DMS79 (cell line): ENCODE data around the gene DCTN3.

Experiments used
- DNase-seq: peaks from one replicate; lab custom pipeline; 2025; lab: John Stamatoyannopoulos, UW

The DCTN3 gene

DNA sequence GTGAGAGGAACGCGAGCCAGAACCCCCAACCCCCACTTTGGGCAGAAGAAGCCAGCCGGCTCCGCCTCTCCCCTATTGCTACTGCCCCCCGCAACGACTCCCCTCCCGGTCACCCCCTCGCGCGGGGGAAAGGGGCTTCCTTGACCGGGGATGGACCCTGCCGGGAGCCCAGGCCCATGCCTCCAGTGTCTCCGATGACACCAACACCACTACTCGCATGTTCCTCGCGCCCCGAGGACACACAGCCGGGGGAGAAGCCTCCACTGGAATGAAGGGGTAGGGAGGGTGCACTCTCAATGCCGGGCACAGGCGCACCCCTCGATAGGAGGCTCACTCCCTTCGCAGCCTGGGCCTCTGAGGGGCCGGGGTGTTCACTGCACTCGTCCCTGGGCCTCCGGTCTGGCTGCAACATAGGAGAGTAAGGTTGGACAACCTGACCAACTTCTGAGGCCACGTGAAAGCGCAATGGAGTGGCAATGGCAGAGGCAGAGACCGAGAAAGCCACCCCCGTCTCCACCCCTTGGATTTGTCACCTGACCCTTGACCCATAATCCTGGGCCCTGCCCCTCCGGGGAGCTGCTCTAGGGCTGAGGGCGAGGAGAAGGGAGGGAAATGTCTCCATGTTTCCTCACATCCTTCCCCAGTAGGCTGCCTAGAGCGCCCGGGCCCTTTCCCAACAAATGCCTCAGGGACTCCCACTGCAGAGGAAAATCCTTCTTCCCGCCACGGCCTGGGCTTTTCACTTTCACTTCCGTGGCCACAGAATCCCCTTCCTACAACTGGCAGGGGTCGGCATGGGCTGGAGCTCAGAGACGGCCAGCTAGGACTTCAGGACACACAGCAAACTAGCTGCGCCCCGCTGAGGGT, 29.7 kb downstream of the DCTN3 start:
- no peak for DNase-seq

DNA sequence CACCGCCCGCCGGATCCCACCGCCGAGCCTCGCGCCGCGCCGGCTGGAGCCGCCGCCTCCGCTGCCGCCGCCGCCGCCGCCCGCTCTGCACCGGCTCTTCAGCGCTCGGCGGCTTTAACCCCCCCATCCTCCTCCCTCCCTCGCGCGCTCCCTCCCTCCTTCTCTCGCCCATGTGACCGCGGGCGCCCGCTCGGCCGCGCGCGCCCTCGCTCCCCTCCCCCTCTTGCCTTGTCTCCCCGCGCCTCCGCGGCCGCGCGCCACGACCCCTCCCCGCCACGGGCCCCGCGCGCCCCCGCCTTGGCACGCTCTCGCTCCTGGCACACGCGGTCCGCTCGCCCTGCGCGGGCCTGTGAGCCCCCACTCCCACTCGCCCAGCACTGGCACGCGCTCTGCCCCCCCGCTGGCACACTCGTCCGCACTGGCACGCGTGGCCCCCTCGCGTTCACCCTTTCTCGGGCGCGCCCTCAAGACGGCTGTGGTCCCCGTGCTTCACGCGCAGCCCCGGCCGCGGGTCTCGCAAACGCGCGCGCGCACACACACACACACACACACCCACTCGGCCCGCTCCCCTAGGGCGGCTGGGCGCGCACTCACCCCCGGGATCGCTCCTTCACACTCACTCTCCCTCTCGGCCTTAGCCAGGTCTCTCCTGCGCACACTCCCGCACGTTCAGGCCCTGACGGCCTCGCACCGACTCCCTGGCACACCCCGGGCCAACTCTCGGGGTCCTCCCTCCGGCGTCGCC, 30.5 kb downstream of the DCTN3 start, which contains the start of gene CNTFR:
CNTFR (minus strand) TSS at position 89 of the 745 bp plus-strand sequence. CDS start 20,743 bp downstream, outside the sequence.
- DNase-seq: no peak

DNA sequence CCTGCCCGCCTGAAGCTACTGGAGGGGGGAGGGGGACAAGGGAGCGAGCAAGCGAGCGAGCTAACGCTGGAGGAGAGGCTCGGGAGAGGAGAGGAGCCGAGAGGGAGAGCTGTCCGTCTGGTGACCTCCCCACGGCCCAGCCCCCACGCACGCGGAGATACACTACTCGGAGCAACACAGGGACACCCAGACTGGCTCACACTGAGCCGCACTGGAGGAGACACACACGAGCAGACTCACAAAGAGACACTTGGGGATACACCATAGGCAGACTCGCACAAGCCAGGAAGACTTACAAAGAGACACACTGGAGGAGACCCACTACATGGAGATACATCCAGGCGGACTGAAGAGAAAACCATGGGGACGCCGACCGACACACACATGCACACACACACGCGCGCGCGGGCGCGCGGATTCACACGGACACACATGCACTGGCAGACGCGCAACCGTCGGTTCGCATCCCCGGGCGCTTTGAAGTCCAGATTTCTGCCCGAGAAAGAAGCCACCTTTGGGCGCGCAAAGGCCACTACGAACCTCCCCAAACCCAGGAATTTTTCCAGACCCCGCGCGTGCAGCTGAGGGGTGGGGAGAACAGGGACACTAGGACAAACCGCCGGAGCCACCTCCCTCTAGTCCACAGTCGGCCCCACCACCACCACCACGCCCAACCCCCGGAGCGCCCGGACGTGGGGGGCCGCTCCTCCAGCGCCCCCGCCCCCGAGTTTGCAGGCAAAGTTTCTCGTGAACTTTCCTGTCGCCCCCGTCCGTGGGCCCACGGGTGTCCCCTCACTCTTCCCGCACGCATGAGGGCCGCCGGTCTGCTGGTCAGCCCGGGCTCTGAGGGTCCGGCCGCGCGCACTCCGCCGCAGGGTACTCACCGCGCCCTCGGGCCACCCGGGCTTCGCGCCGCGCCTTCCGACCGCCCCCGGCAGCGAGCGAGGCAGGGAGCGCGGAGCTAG, 31.3 kb downstream of the DCTN3 start:
- no peak for DNase-seq

DNA sequence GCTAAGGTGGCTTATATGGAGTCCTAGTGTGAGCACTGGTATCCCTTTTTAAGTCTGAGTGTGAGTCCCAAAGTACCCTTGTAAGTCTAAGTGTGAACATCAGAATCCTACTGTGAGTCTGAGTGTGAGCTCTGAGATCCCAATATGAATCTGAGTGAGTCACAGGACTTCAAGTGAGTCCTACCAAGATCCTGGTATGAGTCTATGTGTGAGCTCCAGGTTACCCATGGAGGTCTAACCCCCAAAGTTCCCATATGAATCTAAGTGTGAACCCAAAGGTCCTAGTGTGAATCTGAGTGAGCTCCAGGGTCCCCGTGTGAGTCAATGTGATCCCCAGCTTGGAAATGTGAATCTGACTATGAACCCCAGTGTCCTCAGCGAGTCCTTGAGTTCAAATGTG, 33.0 kb downstream of the DCTN3 start:
- DNase-seq: no peak

DNA sequence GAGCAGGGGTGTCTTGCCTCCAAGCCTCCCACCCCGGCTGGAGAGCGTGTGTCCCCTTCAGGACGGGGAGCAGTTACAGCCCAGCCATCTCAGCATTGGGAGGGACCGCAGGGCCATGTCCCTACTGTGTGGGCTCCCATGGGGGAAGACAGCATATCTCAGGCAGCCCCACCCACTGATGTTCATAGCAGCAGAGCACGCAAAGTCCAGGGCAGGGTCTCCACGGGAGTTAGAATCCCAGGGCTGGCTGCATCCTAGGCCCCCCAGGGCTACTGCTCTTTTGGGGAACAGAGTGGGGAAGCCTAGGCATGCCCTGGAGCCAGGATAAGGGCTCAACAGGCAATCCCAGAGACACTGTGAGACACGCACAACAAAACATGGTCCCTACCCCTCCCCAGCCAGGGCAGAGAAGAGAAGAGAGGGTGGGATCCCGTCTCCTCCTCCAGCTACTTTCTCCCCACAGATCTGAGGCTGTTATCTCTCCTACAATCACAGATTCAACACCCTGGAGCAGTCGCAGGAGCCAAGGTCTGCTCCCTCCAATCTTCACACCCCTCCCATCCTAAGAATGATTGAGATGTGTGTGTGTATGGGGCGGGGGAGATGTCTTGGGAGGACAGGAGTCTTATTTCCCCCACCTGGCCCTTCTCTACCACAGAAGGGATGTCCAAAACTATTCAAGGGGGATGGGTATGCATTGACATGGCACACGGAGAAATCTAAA, 34.2 kb downstream of the DCTN3 start:
- no peak for DNase-seq

DNA sequence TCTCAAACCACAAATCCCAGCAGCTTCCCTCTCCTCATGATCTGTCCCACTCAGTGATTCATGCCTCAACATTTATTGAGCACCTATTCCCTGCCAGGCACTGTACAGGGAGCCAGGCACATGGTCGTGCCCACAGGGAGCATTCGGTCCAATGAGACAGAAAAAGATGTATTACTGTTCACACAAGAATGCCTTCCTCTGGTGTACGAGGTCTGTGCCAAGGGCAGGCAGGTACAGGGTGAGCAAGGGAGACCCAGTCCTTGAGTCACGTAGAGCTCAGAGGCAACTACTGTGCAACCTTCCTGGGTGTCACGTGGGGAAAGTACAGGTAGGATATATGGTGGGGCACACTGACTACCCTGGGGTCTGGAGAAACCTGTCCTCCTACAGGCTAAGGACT, 35.3 kb downstream of the DCTN3 start:
- no peak for DNase-seq

DNA sequence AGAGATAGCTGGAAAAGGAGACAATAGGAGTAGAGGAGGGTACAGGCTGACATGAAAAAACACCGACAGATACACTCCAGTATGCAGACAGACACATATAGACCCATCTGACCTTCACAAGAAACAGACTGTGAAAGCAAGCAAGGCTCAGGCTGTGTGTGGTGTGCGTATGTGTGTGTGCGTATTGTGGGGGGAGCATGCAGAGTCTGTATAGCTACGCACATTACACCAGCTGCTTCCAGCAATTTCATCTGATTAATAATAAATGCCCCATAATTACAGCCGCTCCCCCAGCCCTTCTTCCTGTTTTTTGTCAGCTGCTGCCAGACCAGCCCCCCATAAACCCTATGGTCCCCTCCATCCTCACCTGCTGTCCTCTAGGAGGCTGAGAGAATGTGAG, 37.5 kb downstream of the DCTN3 start:
- no peak for DNase-seq

DNA sequence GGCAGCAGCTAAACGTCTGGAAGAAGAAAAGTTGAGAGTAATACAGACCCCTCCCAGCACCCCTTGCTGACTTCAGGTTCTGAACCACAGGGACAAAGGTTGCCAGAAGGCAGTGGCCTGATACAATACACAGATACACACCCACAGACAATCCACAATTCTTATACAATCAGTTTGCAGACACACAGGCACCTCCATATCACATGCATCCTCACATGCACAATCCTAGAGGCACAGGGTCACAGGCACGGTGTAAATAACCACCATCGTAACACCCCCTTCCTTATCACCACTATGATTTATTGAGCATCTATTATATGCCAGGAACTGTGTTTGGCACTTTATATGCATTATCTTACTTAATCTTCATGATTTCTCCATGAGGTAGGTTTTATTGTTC, 39.0 kb downstream of the DCTN3 start:
- DNase-seq: no peak

DNA sequence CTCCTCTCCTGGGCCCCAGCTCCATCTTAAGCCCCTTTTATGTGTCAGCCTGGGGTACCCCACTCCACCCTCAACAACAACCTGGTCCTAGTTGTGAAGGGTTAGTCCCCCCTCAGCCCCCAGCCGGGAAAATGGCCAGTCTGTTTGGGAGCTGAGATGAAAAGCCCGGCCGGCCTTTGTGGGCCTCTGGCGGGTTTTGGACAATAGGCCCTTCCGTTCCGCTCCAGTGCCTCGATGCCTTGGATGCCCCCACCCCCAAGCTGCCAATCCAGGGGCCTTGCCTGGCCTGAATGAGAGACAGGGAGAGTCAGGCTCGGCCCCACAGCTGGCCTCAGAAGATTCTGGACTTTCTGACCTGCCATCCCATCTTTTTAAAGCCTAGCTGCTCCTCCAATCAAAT, 39.9 kb downstream of the DCTN3 start:
- DNase-seq: no peak

DNA sequence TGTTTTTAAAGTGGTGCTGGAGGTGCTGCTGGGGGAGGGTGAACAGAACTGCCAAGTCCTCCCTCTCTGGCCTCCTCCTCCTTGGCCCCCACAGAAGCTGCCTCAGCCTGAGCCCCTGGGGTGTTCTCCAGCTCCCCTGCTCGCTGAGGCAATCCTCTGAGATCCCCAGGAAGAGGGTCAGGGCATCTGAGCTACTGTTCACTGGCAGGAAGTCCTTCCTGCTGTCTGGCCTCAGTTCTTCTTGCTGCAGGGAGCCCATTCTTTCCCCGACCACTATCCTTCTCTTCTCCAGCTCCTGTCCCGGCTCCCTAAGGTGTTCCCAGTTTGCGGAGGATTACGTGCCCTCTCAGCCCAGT, 40.5 kb downstream of the DCTN3 start:
- no peak for DNase-seq

DNA sequence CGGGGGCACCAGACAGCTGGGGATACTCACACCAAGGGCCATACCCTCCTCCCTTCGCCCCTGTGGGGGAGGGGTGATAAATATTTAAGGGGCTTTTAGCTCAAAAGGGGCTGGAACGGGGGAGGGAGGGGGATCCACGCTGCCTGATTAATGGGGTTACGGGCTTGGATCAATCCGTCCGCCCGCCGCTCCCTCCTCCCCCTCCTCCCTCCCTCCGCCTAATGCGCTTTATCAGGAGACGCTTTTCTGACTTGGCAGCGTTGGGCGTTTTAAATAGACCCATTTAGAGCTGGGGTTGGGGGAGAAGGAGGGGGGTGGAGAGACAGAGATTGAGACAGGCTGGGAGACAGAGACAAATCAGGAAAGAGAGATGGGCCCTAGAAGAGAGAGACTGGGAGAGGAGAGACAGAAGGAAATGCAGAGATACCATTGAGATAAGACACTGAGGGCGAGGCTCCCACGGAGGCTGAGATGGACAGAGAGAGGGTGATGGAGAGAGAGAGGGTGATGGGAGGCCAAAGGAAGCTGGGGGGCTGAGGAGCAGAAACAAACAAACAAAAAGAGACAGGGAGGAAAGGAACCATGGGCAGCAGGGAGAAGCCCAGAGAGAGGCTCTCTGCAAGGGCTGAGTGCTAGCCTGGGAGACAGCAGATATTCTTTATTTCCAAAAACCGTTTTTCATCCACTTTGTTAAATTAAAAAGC, 41.0 kb downstream of the DCTN3 start:
- no peak for DNase-seq

DNA sequence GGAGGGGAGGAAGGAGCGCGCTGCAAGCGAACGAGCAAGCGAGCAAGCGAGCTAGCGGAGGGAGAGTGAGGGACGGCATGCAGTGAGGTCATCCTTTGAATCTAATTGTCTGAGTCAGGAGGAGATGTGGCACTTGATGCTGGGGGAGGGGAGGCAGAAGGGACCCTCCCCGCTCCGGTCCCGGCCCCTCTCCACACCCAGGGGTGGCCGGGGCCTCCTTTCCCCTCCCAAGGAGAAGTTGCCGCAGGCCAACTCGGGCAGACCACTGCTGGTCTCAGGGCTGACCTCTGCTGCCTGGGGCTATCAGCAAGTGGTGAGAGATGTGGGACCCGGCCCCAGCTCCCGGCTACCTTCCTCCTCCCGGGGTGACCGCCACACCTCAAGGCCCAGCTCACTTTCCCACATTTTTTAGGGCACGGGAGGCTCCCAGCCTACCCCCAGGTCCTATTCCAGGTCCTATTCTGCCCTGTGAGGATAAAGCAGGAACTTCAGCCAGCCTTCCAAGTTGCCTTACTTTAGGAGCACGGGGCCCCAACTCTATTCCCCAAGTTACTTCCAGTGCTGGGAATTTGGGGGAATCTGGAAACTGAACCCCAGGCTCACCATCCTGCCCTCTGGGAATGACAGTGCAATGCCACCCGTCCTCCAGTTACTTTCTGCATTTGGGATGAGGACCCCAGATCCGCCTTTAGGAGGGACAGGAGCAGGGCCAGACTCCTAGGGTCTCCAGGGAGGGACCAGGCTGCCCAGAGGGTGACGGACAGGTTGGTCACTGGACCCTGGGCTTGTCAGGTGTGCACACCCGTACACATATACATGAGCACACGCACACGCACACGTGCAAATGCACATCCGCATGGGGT, 41.8 kb downstream of the DCTN3 start:
- DNase-seq: no peak

DNA sequence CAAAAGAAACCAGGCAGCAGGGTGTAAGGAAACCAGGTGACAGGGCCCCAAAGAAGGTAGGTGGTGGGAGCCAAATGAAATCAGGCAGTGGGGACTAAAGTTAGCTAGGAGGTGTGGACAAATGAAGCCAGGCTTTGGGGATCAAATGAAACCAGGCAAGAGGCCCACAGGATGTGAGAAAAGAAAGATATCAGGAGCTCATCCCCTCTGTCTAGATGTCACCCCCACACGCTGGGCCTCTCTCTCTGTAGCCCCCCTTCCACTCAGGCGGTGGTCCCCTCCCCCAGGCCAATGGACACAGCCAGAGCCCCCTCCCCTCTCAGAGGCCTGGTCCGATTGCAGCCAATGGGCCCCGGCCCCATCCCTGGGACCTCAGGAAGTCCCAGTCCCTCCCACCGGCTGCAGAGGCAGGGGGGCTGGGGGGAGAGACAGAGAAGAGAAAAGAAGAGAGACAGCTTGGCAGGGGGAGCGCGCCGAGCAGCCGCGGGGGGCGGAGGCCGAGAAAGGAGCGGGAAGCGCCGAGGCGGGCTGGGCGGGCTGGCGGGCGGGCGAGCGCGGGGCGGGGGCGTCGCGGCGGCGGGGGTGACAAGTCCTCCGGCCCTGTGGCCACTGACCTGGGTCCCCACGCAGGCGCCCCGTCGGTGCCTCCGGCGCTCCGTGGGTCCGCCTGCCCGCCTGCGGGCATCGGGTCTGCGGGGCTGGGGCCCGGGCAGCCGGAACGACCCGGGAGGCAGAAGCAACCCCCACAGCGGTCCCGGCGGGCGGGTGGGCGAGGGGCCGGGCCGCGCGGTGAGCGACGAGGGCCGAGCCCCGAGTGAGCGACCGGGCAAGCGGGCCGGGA, 42.7 kb downstream of the DCTN3 start:
- DNase-seq: no peak

DNA sequence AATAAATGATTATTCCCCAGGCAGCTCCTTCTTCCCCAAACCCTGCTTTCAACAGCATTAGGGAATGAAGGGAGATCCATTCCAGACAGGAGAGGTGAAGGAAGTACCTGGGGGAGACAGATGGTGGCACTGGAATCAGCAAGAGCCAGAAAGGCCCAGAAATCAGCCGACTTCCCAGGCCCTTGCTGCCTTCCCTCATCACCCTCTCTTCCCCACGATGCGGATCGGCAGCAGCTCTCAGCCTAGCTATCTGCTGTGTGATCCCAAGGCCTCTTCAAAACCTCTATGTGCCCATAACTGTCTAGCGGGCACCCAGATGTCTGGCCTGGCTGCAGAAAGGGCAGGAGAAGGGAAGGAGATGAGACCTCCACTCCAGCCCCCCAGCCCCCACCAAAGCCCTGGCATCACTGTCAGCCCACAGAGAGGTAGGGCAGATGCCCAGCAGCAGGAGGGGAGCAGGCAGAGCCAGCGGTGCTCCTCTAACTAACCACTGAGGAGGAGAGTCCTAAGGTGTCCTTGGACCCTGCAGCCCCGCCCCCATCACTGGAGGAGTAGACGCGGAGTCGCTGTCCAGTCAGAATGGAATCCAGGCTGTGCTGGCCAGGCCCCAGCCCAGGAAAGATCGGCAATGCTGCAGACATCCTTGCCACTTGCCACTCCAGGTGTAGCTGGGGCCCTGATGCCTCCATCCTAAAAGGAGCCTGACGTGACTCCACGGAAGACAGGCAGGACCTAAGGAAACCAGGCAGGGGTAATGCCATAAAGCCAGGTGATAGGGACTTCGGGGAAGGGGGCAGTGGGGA, 43.5 kb downstream of the DCTN3 start:
- DNase-seq: no peak

DNA sequence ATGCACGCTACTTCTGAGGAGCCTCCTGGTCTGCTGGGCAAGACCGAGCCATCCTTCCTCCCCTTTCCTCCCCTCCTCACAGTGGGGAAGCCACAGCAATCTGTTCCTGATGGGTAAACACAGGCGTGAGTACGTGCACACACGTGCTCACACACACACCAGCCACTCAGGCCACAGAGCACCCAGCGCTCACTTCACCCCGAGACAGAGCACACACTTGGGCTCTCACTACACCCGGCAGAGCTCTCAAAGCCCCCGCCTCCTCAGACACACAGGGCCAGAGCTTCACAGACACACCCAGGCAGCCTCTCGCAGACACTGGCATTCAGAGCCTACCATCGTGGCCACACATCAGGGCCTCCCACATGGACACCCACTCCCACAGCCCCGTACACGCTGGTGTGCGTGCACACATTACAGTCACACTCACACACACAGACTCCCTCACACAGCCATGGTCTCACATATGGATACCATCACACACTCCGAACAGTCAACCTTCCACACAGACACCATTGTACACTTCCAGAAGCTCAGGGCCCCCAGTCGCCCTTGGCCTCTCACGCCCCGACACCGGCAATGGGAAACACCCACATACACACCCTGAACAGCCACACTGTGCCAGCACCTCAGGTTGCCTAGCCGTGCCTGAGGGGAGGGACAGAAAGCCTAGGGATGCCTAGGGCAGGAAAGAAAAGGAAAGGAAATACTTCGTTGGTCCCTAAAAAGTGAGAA, 44.3 kb downstream of the DCTN3 start:
- no peak for DNase-seq

DNA sequence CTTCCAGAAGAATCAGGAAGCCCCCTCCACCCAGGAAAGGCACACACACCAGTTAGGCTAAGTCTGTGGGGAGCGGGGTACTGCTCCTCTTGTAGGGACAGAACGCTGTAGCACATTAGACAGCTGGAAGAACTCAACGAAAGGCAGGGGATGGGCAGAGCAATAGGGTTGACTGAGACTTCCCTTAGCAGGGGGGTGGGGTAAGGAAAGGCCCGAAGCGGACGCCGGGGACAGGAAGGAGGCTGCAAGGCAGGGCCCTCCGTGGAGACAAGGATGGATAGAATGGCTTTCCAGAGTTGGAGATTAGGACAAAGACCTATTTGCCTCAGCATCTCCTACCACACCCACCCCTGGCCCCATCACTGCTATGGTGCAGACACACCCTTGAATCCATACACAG, 45.1 kb downstream of the DCTN3 start:
- DNase-seq: no peak

DNA sequence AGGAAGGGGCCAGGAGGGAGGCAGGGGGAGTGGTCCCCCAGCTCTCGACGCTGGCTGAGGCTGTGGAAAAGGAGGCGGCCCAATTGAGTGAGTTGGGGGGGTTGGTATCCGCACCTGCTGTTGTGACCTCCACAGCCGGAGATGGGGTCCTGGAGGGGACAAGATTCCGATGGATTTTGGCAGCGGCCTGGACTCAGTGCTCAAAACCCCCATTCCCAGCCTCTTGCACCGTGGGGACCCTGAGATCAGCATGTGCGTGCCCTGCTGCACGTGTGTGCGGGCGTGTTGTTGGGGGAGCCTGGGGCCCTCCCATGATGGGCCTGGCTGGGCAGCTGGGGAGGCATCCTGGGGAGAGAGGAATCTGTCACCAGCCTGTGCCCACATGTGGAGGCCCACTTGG, 45.7 kb downstream of the DCTN3 start:
- DNase-seq: no peak
